Vagina (tissue), 2 donors: ENCODE results near the gene VWF.

ENCODE experiments used
- POLR2A ChIP-seq, 2 donors: fragments of 450-650 bp; IDR thresholded peaks; one replicate each; pipeline ENCODE4 v1.6.1; 2017; ENCODE audit warnings: antibody characterized with exemption in 2 of 2, mild to moderate bottlenecking in 2 of 2, moderate library complexity in 2 of 2
- POLR2AphosphoS5 ChIP-seq, 2 donors: sonication (generic); formaldehyde crosslinking; IDR thresholded peaks; one replicate each; pipeline ENCODE4 v1.9.0; 2017; ENCODE audit warnings: antibody characterized with exemption in 2 of 2, mild to moderate bottlenecking in 2 of 2, low read depth in 1 of 2; ENCODE audit not compliant: insufficient read depth in 1 of 2
- TF ChIP-seq, protein P1 (sequence below), 3 experiments: fragments of 450-650 bp in 2 of 3; fragments of 200-600 bp in 1 of 3; sonication (generic) in 1 of 3; IDR thresholded peaks; one replicate each; pipeline ENCODE4 v1.5.1; 2017 to 2019; ENCODE audit warnings: antibody characterized with exemption in 3 of 3, mild to moderate bottlenecking in 2 of 3, moderate library complexity in 2 of 3

DNA sequence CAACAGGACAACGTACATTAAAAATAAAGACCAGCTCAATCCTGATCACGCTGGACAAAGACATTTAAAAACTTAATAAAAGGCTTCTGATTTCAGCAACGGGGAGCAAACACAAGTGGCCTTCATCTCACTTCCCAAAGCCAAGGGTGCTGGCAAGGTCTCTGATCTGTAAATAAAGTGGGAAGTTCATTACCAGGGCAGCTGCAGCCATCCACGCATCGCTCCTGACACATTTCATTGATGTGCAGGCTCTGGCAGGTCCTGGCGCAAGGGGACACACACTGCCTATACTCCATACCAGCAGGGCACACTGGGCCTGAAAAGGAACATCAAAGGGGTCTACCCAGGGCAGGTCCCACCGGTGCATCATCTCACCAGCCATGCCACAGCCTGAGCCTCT is 51.0 kb downstream of the VWF start:
- TF ChIP-seq, protein P1, sequence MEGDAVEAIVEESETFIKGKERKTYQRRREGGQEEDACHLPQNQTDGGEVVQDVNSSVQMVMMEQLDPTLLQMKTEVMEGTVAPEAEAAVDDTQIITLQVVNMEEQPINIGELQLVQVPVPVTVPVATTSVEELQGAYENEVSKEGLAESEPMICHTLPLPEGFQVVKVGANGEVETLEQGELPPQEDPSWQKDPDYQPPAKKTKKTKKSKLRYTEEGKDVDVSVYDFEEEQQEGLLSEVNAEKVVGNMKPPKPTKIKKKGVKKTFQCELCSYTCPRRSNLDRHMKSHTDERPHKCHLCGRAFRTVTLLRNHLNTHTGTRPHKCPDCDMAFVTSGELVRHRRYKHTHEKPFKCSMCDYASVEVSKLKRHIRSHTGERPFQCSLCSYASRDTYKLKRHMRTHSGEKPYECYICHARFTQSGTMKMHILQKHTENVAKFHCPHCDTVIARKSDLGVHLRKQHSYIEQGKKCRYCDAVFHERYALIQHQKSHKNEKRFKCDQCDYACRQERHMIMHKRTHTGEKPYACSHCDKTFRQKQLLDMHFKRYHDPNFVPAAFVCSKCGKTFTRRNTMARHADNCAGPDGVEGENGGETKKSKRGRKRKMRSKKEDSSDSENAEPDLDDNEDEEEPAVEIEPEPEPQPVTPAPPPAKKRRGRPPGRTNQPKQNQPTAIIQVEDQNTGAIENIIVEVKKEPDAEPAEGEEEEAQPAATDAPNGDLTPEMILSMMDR (IDR thresholded peaks at IDR 0.05): no peak
- no peak for TF ChIP-seq POLR2A (IDR thresholded peaks at IDR 0.05)
- no peak for TF ChIP-seq POLR2AphosphoS5 (IDR thresholded peaks at IDR 0.05; ENCODE audit: insufficient read depth in 1 of 2, low read depth in 1 of 2)
